Activated CD8-positive, alpha-beta memory T cell treated with anti-CD3 and anti-CD28 coated beads, Interleukin-2, amount 50 U/mL, for 1 hour (primary cell): Measurements from ENCODE around the gene KDM2B.

Experiments
- DNase-seq: peaks from one replicate; pipeline ENCODE4 v3.0.0-alpha.2; 2020; ENCODE audit errors: extremely low read depth

The KDM2B gene

GRCh38 chr12:121530600-121531355 is 50.0 kb downstream of the KDM2B start:
- DNase-seq, result peak; percentile 60

- DNase-seq, result no peak
Observed at GRCh38 chr12:121529184-121529583, 51.6 kb downstream of the KDM2B start.

GRCh38 chr12:121525411-121525810 is 55.4 kb downstream of the KDM2B start:
- DNase-seq, result no peak

- no peak for DNase-seq
Observed at GRCh38 chr12:121524196-121524916, 56.5 kb downstream of the KDM2B start.

- no peak for DNase-seq
Observed at GRCh38 chr12:121523741-121524140, 57.1 kb downstream of the KDM2B start.

GRCh38 chr12:121522971-121523370 is 57.9 kb downstream of the KDM2B start:
- DNase-seq, result no peak

- no peak for DNase-seq
Observed at GRCh38 chr12:121520586-121521086, 60.2 kb downstream of the KDM2B start.

- no peak for DNase-seq
Observed at GRCh38 chr12:121520119-121520518, 60.7 kb downstream of the KDM2B start.

- no peak for DNase-seq
Observed at GRCh38 chr12:121519227-121519626, 61.6 kb downstream of the KDM2B start.

GRCh38 chr12:121518656-121519055 is 62.2 kb downstream of the KDM2B start:
- DNase-seq, result no peak

GRCh38 chr12:121516437-121517011 is 64.3 kb downstream of the KDM2B start:
- DNase-seq, result no peak

GRCh38 chr12:121515615-121516014 is 65.2 kb downstream of the KDM2B start:
- DNase-seq, result no peak

- DNase-seq, result no peak
Observed at GRCh38 chr12:121514184-121514742, 66.6 kb downstream of the KDM2B start.

- DNase-seq, result no peak
Observed at GRCh38 chr12:121513464-121514183, 67.2 kb downstream of the KDM2B start.

- no peak for DNase-seq
Observed at GRCh38 chr12:121512561-121512960, 68.3 kb downstream of the KDM2B start.

- no peak for DNase-seq
Observed at GRCh38 chr12:121511916-121512315, 68.9 kb downstream of the KDM2B start.

- DNase-seq, result no peak
Observed at GRCh38 chr12:121509339-121509738, 71.5 kb downstream of the KDM2B start.

GRCh38 chr12:121508533-121508932 is 72.3 kb downstream of the KDM2B start:
- DNase-seq, result no peak

- no peak for DNase-seq
Observed at GRCh38 chr12:121507984-121508383, 72.8 kb downstream of the KDM2B start.

- no peak for DNase-seq
Observed at GRCh38 chr12:121507245-121507644, 73.6 kb downstream of the KDM2B start.

- DNase-seq, result no peak
Observed at GRCh38 chr12:121505513-121505912, 75.3 kb downstream of the KDM2B start.

- DNase-seq, result no peak
Observed at GRCh38 chr12:121504505-121504904, 76.3 kb downstream of the KDM2B start.
